CD14-positive monocyte (primary cell): ENCODE data around the gene DENND2D. TPM values are rescaled to one million over a fixed set of nuclear protein-coding genes. Genes with fewer than 3 reads are reported as not detected.
A peak's percentile ranks its signal among the peaks of the same experiment; 100 is the strongest.

Source experiments
- DNase-seq, 3 donors: peaks; one replicate each; pipeline ENCODE4 v3.0.0-alpha.2; 2011 to 2022
- H2AFZ ChIP-seq: 2 replicates; pipeline ENCODE4 v1.6.0; 2012; ENCODE audit warnings: mild to moderate bottlenecking, low read depth, low read length, inconsistent platforms; ENCODE audit not compliant: insufficient read depth, poor library complexity, severe bottlenecking
- H3K27ac ChIP-seq, 2 donors: 1 replicate in 1 of 2; 2 replicates in 1 of 2; pipeline ENCODE4 v1.5.1; 2012 to 2013; ENCODE audit warnings: low read length in 2 of 2, control low read depth in 1 of 2, inconsistent platforms in 1 of 2, low read depth in 1 of 2, mild to moderate bottlenecking in 1 of 2
- H3K27me3 ChIP-seq, 2 donors: one replicate each; pipeline versions ENCODE4 v1.6.0 to v1.6.1; 2011 to 2013; ENCODE audit warnings: low read length in 2 of 2; ENCODE audit not compliant: control insufficient read depth in 2 of 2, insufficient read depth in 2 of 2
- H3K36me3 ChIP-seq, 2 donors: replicated peaks in 1 of 2; 1 replicate in 1 of 2; 2 replicates in 1 of 2; pipeline versions ENCODE4 v1.5.1 to v1.6.1; 2012 to 2013; ENCODE audit warnings: low read length in 2 of 2, control low read depth in 1 of 2, inconsistent platforms in 1 of 2, mild to moderate bottlenecking in 1 of 2; ENCODE audit not compliant: insufficient read depth in 2 of 2, control insufficient read depth in 1 of 2
- H3K4me1 ChIP-seq, 2 donors: 1 replicate in 1 of 2; 2 replicates in 1 of 2; pipeline versions ENCODE4 v1.5.1 to v1.6.1; 2012 to 2013; ENCODE audit warnings: low read length in 2 of 2, control low read depth in 1 of 2, inconsistent platforms in 1 of 2, mild to moderate bottlenecking in 1 of 2, moderate library complexity in 1 of 2; ENCODE audit not compliant: insufficient read depth in 2 of 2, control insufficient read depth in 1 of 2
- H3K4me2 ChIP-seq: replicated peaks from 2 replicates; pipeline ENCODE3; 2012; ENCODE audit warnings: low read length, moderate library complexity, mild to moderate bottlenecking; ENCODE audit not compliant: poor library complexity, severe bottlenecking; ENCODE audit errors: extremely low read depth
- H3K4me3 ChIP-seq, 3 experiments: fragments of 200-600 bp in 1 of 3; sonication (generic) in 1 of 3; replicated peaks in 1 of 3; 1 replicate in 2 of 3; 2 replicates in 1 of 3; pipeline ENCODE4 v1.5.1; 2011 to 2013; ENCODE audit warnings: low read length in 3 of 3, mild to moderate bottlenecking in 3 of 3, control low read depth in 2 of 3, low read depth in 2 of 3, inconsistent platforms in 1 of 3, moderate library complexity in 1 of 3
- H3K79me2 ChIP-seq: 2 replicates; pipeline ENCODE4 v1.6.0; 2012; ENCODE audit warnings: mild to moderate bottlenecking, control low read depth, inconsistent platforms, low read length, moderate library complexity; ENCODE audit not compliant: insufficient read depth
- H3K9ac ChIP-seq: 2 replicates; pipeline ENCODE4 v1.6.0; 2017; ENCODE audit warnings: low read length, mild to moderate bottlenecking; ENCODE audit not compliant: insufficient read depth, poor library complexity, severe bottlenecking
- H3K9me3 ChIP-seq, 2 donors: replicated peaks in 1 of 2; 1 replicate in 1 of 2; 2 replicates in 1 of 2; pipeline versions ENCODE4 v1.5.1 to v1.6.1; 2012 to 2013; ENCODE audit warnings: low read length in 2 of 2, control low read depth in 1 of 2; ENCODE audit not compliant: control insufficient read depth in 1 of 2, insufficient read depth in 1 of 2
- H4K20me1 ChIP-seq: 2 replicates; pipeline ENCODE4 v1.6.0; 2012; ENCODE audit warnings: mild to moderate bottlenecking, low read length, control low read depth, moderate library complexity; ENCODE audit not compliant: insufficient read depth
- H3K27ac Mint-ChIP-seq, 7 donors: one replicate each; pipeline ENCODE4 v1.8.0; 2020; ENCODE audit warnings: mild to moderate bottlenecking in 7 of 7, mixed read lengths in 7 of 7, moderate library complexity in 6 of 7, inconsistent platforms in 2 of 7
- H3K27me3 Mint-ChIP-seq, 3 donors: one replicate each; pipeline ENCODE4 v1.8.0; 2021 to 2022; ENCODE audit warnings: low read depth in 3 of 3, mild to moderate bottlenecking in 3 of 3, mixed read lengths in 3 of 3, moderate library complexity in 3 of 3, inconsistent platforms in 1 of 3
- H3K36me3 Mint-ChIP-seq, 2 donors: one replicate each; pipeline ENCODE4 v1.8.0; 2020; ENCODE audit warnings: mixed read lengths in 2 of 2, inconsistent platforms in 1 of 2, mild to moderate bottlenecking in 1 of 2
- H3K4me1 Mint-ChIP-seq: one replicate; pipeline ENCODE4 v1.8.0; 2020; ENCODE audit warnings: mild to moderate bottlenecking, mixed read lengths
- H3K4me3 Mint-ChIP-seq, 2 donors: one replicate each; pipeline ENCODE4 v1.8.0; 2020; ENCODE audit warnings: mild to moderate bottlenecking in 2 of 2, mixed read lengths in 2 of 2, moderate library complexity in 1 of 2
- H3K9me3 Mint-ChIP-seq, 7 donors: one replicate each; pipeline ENCODE4 v1.8.0; 2020 to 2022; ENCODE audit warnings: mixed read lengths in 7 of 7, mild to moderate bottlenecking in 6 of 7, moderate library complexity in 6 of 7, inconsistent platforms in 2 of 7
- CTCF ChIP-seq: fragments of 200-600 bp; IDR thresholded peaks from one replicate; pipeline ENCODE4 v1.8.0; 2022; ENCODE audit warnings: antibody characterized with exemption, mild to moderate bottlenecking
- WGBS: methylation state at CpG from one replicate; pipeline ENCODE4 v1.1.5; 2013; ENCODE audit warnings: missing lambda C conversion rate; ENCODE audit not compliant: insufficient coverage; 5-methylcytosine and 5-hydroxymethylcytosine counted together
- intact Hi-C, 2 donors: fragments of 100-400 bp; cut with micrococcal nuclease; formaldehyde crosslinking; loops; one replicate each; pipeline versions ENCODE4 v1.15.0 to v1.15.1; 2023
- polyA plus RNA-seq, 3 donors: library from polyadenylated mRNA; depleted of rRNA in 1 of 3; unstranded in 2 of 3; stranded (reverse) in 1 of 3; fragments of 300-500 nt in 2 of 3; fragments of >200 nt in 1 of 3; fragmentation: Illumina TruSeq in 2 of 3; gene quantifications; 1 replicate in 2 of 3; 2 replicates in 1 of 3; pipeline ENCODE4 v1.2.3, GENCODE V29; 2012 to 2021

The DENND2D gene
- polyA plus RNA-seq, 3 donors: 19.1 to 24.0 (median 22.4) TPM

- TF ChIP-seq CTCF: no peak
- intact Hi-C loops: loop anchor here in 1 of 2 donors (10.0 kb wide), 2 partner anchors 117 to 177 kb away; no protein-coding TSS in a partner anchor
- Histone ChIP-seq H3K4me3 (peak overlapping the region in 1 of 3 experiments; percentile 26), H3K4me1 (peaks cover 22 to 23% of the 10 kb centered on the region in 2 donors), H3K27ac (peak overlapping the region in 1 of 2 donors; percentile 58), H4K20me1 (no peaks in the 10 kb centered on the region), H3K79me2 (no peaks in the 10 kb centered on the region), H3K36me3 (no peaks in the 10 kb centered on the region), H3K4me2 (peak overlapping the region; percentile 40), H2AFZ (no peak overlapping the region), H3K27me3 (no peaks in the 10 kb centered on the region), H3K9me3 (no peaks in the 10 kb centered on the region), H3K9ac (no peak overlapping the region)
- Mint-ChIP-seq H3K4me3 (peak overlapping the region in 1 of 2 donors; percentile 75), H3K4me1 (peaks cover 30% of the 10 kb centered on the region), H3K36me3 (no peaks in the 10 kb centered on the region), H3K27ac (peak overlapping the region in 4 of 7 donors; percentile 55 to 87 (median 74)), H3K9me3 (no peaks in the 10 kb centered on the region), H3K27me3 (peaks cover 0 to 2% (median 0%) of the 10 kb centered on the region in 3 donors)
- no peak for DNase-seq
- 80% methylated on average over 2 of the region's 6 CpGs for WGBS
Observed at GRCh38 chr1:111227851-111228747, 27.7 kb upstream of the DENND2D start.

GRCh38 chr1:111227434-111227833, 27.0 kb upstream of the DENND2D start, which contains the start of gene CHI3L2:
TSS of gene CHI3L2 (plus strand) at chr1:111227713. CDS start at chr1:111227730, 17 bp downstream.
- Mint-ChIP-seq H3K27ac (peak within 1 kb of the TSS; percentile 48 to 87 (median 74)), H3K27me3 (peaks cover 0 to 3% (median 2%) of the 10 kb centered on the region in 3 donors), H3K9me3 (no peaks in the 10 kb centered on the region), H3K4me3 (peak within 1 kb of the TSS in 1 of 2 donors; percentile 75), H3K4me1 (peaks cover 37% of the 10 kb centered on the region), H3K36me3 (no peaks in the 10 kb centered on the region)
- no peaks in the 10 kb centered on the region for H3K9me3 ChIP-seq
- WGBS: 4% methylated on average over 2 of the region's 3 CpGs
- TF ChIP-seq CTCF: no peak
- peak within 1 kb of the TSS; percentile 16 to 58 for H3K27ac ChIP-seq
- H3K79me2 ChIP-seq: no peaks in the 10 kb centered on the region
- H3K4me2 ChIP-seq: peak within 1 kb of the TSS; percentile 40
- H3K27me3 ChIP-seq: no peaks in the 10 kb centered on the region
- intact Hi-C loops: loop anchor here in 1 of 2 donors (10.0 kb wide), 2 partner anchors 117 to 177 kb away; no protein-coding TSS in a partner anchor
- no peak within 1 kb of the TSS for H2AFZ ChIP-seq
- peak in 2 of 3 donors; percentile 45 to 67 for DNase-seq
- H4K20me1 ChIP-seq: no peaks in the 10 kb centered on the region
- H3K4me1 ChIP-seq: peaks cover 29 to 30% of the 10 kb centered on the region in 2 donors
- peak within 1 kb of the TSS in 1 of 3 experiments; percentile 26 for H3K4me3 ChIP-seq
- no peak within 1 kb of the TSS for H3K9ac ChIP-seq
- H3K36me3 ChIP-seq: no peaks in the 10 kb centered on the region
